GM20431 (cell line): ENCODE measurements around the gene IL33.

Experiments
- in situ Hi-C: fragments of 300-500 bp; cut with MseI, MboI; formaldehyde crosslinking; loops from one replicate; pipeline ENCODE4 v1.15.0; 2020; ENCODE audit warnings: low sequenced_read_pairs; ENCODE audit not compliant: unreplicated experiment

The IL33 gene

GRCh38 chr9:6271508-6272228 is 56.1 kb downstream of the IL33 start:
- in situ Hi-C loops: no loop called here

GRCh38 chr9:6272229-6272598 is 56.6 kb downstream of the IL33 start:
- in situ Hi-C loops: no loop called here

GRCh38 chr9:6277417-6277816 is 61.8 kb downstream of the IL33 start:
- in situ Hi-C loops: no loop called here

- in situ Hi-C loops: loop anchor here (25.0 kb wide), 2 partner anchors 240 to 415 kb away; partner anchors contain the start of gene MLANA
These were observed 86.3 kb downstream of the IL33 start for GRCh38 chr9:6301858-6302257.

- in situ Hi-C loops: loop anchor here (25.0 kb wide), 2 partner anchors 240 to 415 kb away; partner anchors contain the start of gene MLANA
These were observed 86.8 kb downstream of the IL33 start for GRCh38 chr9:6302417-6302816.

GRCh38 chr9:6304232-6304631 is 88.6 kb downstream of the IL33 start:
- in situ Hi-C loops: loop anchor here (25.0 kb wide), 2 partner anchors 242 to 417 kb away; partner anchors contain the start of gene MLANA

GRCh38 chr9:6305954-6306563 is 90.5 kb downstream of the IL33 start:
- in situ Hi-C loops: loop anchor here (25.0 kb wide), 2 partner anchors 244 to 419 kb away; partner anchors contain the start of gene MLANA
